ENCODE results near the gene PAK1. TPM values are rescaled to one million over a fixed set of nuclear protein-coding genes. Genes with fewer than 3 reads are reported as not detected.

Gene PAK1
- total RNA-seq, 1 donor from 2014 or later, result 114 TPM

DNA sequence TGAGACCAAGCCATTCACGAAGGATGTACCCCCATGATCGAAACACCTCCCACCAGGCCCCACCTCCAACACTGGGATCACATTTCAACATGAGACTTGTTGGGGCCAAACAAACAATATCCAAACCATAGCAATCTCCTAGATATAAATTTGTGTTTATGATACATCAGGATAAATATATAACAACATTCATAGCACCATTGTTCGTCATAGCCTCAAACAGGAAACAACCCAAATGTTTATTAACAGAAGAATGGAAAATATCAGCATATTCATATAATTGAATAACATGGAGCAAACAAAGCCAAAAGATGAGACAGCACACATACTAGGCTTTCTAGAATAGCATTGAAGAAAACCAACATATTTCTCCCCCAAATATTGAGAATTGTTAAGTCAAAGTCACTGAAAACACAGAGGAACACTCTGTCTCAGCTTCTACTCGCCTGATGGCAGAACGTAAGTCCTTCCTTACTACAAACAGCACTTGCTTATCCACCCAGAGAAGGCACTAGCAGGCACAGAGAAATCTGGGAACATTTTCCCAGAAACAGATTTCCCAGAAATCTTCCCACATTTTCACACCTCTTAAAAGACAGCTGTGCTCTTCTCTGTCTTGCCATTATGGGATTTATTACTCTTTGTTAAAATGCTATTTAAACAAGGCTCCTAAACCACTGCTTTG lies 164.4 kb downstream of the PAK1 start:
- DNase-seq (ENCODE audit: low spot score), result no peak

DNA sequence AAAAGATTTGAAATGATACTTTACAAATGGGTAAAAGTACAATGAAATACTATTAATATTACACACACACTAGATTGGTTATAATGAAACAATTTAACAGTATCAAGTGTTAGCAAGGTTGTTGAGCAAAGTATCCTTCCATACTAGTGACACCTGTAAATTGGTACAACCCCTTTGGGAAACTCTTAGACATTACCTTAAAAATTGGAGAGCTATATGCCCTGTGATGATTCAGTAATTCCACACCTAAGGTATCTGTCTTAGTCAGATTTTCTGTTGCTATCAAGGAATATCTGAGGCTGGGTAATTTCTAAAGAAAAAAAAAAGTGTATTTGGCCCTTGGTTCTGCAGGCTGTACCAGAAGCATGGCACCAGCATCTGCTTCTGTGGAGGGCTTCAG lies 165.1 kb downstream of the PAK1 start:
- DNase-seq (ENCODE audit: low spot score), result no peak

DNA sequence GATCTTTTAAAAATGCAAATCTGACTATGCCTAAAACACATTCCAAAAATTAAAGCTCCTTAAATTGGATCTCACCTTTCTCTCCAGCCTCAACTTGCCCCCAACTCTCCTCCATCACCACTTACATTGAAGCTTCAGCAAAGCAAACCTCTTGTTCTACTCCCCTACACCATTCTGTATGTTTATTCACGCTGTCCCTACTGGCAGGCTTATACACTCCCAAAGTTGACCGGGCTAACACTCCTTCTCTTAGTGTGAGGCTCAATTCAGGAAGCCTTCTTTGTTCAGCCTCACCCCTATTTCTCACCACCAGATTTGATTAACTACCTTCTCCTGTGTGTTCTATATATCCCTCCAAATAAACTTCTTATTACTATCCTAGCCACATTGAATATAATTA lies 170.6 kb downstream of the PAK1 start:
- DNase-seq (ENCODE audit: low spot score), result no peak

DNA sequence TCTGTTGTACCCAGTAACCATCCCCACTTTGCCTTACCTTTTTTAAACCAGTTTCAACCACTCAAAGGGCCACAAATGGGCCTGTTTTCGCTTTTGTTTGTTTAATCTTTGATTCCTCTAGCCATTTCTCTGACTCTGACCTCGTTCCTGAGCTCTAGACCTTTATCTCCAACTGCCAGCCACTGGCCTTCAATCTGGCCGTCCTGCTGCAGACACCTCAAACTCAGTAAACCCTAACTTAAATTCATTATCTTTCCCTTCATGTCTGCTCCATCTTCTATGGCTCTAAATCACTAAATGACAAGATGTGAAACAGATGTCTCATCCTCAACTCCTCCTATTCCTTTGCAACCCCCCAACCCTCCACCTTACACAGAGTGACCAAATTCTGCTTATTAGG lies 171.1 kb downstream of the PAK1 start:
- no peak for DNase-seq (ENCODE audit: low spot score)

DNA sequence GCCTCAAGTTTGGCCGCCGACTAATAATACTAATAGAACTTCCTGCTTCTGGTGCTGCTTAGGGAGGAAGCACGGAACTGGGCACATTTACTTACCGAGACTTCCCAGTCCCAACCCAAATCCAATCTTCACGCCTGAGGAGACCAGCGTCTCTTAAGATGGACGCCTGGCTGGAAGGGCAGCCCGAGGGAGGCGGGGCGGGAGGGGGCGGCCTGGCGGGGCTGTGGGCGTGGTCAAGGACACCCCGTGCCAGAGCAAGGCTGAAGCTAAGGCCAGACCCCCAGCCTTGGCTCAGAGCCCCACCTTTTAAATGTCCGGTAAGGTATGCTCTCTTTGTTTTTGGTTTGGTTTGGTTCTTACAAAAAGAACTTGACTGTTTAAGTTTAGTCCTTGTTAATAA lies 172.4 kb downstream of the PAK1 start, which contains the start of gene GDPD4:
TSS of gene GDPD4 (minus strand) at position 177 of the 400 bp plus-strand sequence. CDS start 16,549 bp downstream, outside the sequence.
- DNase-seq (ENCODE audit: low spot score), result no peak

DNA sequence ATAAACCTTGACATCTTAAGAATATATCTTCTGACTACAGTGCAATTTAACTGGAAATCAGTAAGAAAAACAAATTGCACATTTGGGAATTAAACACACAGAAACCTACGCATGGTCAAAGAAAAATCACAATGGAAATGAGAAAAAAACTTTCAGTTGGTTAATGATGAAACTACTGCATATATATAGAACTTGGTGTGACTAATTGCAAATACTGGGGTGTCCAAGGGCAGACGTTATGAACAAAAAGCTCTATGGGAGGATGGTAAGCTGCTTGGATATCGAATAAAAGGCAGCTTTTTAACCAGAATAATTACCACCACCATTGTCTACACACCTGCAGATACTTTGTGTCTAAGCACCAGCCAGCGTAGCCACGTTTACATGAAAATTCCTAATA lies 173.2 kb downstream of the PAK1 start:
- DNase-seq (ENCODE audit: low spot score), result no peak

DNA sequence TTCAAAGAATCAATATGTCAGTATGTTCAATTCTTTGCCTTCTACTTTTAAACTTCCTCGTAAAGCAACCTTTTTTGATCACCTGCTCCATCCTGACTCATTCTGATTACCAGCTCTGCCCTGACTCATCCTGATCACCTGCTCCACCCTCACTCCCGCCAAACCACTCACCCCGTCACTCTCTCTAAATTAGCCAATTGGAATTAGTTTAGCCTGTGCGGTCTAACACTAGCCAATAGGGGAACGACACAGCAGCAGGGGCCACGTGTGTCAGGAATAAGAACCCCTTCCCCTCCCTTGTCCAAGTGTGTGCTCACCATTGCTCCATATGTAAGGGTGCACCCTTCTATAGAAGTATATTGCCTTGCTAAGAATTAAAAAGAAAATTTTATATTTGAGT lies 173.9 kb downstream of the PAK1 start:
- DNase-seq (ENCODE audit: low spot score), result peak; percentile 76

DNA sequence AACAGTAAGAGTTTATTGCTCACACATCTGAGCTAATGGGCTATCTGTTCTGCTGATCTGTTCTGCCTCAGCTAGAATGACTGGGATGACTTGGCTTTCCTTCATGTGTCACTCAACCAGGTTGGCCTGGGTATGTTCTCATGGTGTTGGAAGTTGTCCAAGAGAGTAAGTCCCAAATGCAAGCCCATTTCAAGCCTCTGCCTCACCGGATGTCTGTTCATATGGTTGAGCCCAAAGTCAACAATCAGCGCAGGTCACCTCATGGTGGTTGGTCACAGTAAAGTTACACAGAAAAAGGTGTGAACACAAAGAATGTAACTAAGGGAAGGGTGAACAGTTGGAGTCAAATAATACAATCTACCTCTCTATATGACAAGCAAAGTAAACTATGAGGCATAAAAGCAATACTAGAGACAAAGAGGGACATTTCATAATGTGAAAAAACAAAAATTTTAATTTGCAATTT lies 174.3 kb downstream of the PAK1 start:
- peak; percentile 37 for DNase-seq (ENCODE audit: low spot score)

DNA sequence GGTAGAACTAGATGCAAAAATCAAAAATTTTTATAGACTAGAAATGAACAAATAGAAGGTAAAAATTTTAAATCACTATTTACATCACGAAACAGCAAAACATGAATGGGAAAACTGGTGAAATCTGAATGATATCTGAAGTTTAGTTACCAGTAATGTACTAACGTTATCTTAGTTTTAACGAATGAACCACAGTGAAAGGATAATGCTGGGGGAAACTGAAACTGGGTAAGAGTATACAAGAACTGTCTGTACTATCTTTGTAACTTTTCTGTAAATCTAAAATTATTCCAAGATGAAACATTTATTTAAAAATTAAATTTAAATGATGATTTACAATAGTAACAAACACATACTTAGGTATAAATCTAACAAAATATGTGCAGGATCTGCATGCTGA lies 179.9 kb downstream of the PAK1 start:
- DNase-seq (ENCODE audit: low spot score), result no peak

DNA sequence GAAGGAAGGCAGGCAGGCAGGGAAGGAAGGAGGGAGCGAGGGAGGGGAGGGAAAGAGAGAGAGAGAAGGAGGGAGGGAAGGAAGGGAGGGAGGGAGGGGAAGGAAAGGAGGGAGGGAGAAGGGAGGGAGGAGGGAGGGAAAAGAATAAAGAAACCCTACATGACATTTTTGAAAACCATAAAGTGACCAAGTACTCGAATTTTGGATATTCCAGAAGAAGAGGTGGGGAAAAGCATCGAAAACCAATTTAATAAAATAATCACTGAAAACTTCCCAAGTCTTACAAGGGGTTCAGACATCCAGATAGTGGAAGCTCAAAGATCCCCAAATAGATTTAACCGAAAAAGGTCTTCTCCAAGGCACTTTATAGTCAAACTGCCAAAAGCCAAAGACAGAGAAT lies 184.2 kb downstream of the PAK1 start:
- DNase-seq (ENCODE audit: low spot score), result no peak

DNA sequence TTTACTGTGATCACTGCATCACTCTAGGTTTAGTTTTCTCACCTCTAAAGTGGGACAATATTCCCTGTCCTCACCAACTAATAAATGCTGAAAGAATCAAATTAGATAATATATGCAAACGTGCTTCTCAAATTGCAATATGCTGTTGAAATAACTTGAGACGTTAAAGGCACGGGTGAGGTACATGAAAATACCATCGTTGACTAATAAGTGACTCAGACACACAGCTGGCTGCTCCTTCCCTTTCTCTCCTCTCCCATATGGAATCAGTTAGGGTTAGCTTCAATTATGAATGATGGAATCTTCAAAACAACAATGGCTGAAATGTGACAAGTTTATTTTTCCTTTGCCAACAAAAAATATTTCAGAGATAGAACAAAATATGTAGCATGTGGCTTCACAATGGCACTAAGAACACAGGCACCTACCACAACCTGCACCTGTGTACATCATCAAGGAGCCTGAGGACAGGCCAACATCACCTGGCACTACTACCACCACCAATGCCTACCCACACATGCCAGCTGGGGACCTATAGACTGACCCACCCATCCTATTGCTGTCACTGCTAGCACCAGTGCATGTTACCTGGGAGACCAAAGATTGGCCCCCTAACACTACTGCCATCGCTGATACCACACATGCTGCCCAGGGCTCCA lies 186.2 kb downstream of the PAK1 start:
- no peak for DNase-seq (ENCODE audit: low spot score)

DNA sequence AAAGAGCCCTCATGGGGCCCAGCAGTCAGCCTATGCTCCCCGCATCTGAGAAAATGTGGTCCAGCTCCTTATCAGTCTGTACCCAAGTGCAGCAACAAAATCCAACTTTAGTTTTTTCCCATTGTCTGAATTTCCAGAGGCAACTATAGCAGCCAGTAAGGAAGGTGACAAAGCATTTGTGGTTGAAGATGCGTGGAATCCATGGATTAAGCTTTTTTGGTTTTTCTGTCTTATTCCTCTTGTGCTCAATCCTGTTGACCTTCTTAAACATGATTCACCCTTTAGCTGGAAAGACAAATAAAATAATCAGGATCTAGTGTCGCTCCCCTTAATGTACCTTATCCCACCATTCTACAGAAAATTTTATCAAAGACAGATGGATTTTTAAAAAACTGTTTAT lies 186.8 kb downstream of the PAK1 start:
- DNase-seq (ENCODE audit: low spot score), result no peak

DNA sequence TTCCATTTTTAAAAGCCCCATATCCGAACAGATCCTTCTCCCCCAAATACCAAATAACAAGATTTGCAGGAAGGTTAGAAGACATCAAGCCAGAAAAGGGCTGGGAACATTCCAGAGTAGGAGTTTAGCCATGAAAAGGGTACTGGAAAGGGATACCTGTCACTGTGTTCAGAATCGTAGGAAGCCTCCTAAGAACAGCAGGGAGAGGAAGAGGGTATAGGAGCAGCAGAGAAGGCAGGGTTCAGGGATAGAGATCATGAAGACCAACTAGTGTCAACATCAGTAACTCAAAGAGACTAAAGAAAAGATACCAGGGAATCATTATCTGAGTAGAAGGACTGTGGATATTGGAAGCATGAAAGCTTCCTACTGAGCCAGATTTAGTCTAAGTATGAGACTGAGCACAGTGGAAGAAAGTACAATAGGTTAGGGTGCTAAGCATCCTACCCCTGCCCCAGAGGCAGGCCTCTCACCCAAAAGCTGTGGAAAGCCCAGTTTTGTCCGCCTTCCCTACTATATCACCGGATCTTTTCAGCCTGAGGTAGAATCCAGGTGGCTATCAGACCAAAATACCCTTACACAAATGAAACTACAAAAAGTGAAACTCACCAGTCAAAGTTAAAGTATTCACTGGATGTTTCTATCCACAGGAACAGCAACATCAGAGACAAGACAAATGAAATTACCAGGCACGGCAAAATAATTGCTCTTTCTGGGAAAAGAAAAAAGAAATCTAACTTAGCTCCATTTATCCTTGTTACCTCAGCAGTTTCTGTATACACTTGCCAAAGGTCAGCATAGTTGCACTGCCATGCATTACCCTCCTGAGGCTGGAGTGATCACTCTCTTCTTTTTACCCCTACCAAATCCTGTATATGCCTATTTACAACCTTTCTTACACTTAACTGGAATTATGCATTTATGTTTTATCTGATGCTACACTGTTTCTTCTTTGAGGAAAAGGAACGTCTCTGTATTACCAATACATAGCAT lies 189.1 kb downstream of the PAK1 start:
- DNase-seq (ENCODE audit: low spot score), result no peak

DNA sequence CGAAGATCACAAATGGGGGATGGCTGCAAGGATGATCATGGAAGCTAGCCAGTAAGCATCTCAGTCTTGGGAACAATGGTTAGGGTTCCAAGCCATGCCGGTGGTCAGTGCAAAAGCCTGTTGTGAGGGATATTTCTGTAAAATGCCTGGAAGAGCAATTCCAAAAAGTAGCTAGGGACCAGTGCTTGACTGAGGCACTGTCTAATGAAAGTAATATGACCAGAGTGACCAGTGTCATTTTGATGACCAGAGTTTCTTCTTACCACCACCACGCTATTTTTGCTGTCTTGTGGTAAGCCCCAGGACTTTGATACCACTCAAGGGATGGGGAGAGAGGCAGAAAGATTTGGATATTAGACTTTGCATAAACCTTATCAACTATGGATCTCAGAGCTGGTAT lies 190.8 kb downstream of the PAK1 start:
- DNase-seq (ENCODE audit: low spot score), result no peak

DNA sequence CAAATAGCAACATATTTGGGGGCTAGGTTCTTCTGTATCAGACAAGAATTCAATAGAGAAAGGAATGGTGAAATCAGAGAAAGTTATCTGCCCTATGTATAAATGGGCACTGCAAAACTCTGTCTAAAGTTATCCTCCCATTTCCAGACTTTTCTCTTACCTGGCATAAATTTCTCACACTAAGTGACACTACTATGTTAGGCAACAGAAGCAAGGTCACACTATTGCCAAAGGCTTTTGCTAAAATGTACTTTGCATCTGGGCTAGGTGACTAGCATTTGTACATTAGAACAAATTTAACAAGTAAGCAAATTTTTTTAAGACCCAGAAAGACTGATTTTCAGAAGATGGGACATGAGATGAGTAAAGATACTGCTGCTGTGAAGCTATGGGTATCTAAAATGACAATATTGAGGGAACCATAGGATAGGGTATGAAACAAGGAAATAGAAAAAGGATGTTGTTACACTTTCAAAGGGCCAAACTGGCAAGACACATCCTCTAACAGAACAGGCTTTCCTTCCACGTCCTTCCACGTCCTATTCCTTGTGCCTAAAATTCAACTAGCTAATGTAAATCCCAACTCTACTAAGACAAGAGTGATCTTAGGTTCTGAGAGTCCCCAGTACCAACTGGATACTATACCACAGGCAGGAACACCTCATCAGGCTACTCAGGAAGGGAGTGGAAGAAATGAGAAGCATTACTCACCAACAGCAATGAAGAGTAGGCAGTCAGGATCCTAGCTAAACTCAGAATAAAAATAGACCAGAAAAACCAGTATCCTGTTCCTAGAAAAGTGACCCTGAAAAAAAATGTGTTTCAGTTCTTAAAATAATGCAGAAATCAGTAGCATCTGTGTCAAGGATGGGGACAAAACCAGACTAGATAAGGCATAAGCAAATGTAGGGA lies 195.0 kb downstream of the PAK1 start:
- DNase-seq (ENCODE audit: low spot score), result no peak

DNA sequence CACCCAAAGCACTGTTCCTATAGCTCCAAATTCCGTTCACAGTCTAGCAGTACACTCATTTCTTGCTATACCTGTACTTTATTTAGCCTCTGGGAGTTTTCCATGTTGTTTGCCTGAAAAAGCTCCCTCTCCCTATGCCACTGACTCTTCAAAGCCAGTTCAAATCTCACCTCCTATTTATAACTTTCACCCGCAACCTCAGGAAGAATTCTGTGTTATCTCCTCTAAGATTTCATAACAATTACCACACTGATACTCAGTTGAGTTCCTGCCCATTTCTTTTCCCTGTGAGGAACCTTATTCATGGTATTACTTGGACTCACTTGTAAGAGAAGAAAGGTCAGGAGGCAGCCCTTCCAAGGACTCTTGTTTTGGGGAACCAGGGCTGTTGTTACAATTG lies 197.6 kb downstream of the PAK1 start:
- no peak for DNase-seq (ENCODE audit: low spot score)

Other genes with a start within 250 kb of the PAK1 start
- not detected for gene GDPD4, start 172.4 kb downstream of the PAK1 start, total RNA-seq
- 5.5 TPM for gene AQP11, start 115.9 kb upstream of the PAK1 start, total RNA-seq
- gene CLNS1A, start 163.7 kb upstream of the PAK1 start, total RNA-seq, result 75.2 TPM

Measured in mucosa of gallbladder (tissue), 1 donor.